Brain microvascular endothelial cell (primary cell): Measurements from ENCODE around the gene SSH2.

Source experiments
- DNase-seq: peaks from one replicate; pipeline ENCODE4 v3.0.0-alpha.2; 2020
- H3K27ac ChIP-seq: fragments of 250-450 bp; sonication (Bioruptor Pico); 2 replicates; pipeline ENCODE4 v1.5.1; 2020; ENCODE audit warnings: mild to moderate bottlenecking, moderate library complexity
- H3K27me3 ChIP-seq: fragments of 250-450 bp; sonication (Bioruptor Pico); replicated peaks from 2 replicates; pipeline ENCODE4 v1.5.1; 2020; ENCODE audit warnings: mild to moderate bottlenecking
- H3K36me3 ChIP-seq: fragments of 250-450 bp; sonication (Bioruptor Pico); replicated peaks from 2 replicates; pipeline ENCODE4 v1.5.1; 2020; ENCODE audit warnings: mild to moderate bottlenecking
- H3K4me3 ChIP-seq: 2 replicates; pipeline ENCODE4 v1.5.1; 2011; ENCODE audit warnings: low read depth, mild to moderate bottlenecking, control low read depth, low read length, moderate library complexity
- in situ Hi-C: cut with HindIII; loops from 2 replicates; pipeline ENCODE4 v1.10.0; 2017; ENCODE audit warnings: low sequenced_read_pairs, low pct_ligation_motif_present
- TF ChIP-seq, protein P1 (sequence below): IDR thresholded peaks from 2 replicates; pipeline ENCODE4 v1.5.1; 2011; ENCODE audit warnings: low read depth, mild to moderate bottlenecking, moderate library complexity, low read length, control low read depth, inconsistent platforms; ENCODE audit errors: missing control alignments

The SSH2 gene

DNA sequence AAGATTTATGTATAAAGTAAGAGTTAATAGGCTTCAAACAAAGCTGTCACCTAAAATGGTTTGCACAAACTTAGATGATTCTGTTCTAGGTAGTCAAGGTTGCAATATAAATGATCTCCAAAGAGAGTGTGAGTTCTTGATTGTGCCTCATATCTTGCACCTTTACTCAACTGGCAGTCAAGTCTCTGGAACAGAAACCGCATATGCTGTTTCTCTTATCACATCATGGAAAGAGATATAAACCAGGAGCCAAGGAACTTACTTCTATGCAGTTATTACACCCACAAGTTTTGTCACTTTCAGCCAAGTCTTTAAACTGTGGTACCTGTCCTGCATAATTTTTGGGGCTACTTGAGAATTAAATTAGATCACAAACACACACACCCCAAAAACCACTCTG lies 5.2 kb downstream of the SSH2 start:
- Histone ChIP-seq H3K27me3 (no peaks in the 10 kb centered on the region), H3K4me3 (no peak overlapping the region), H3K27ac (no peak overlapping the region), H3K36me3 (no peaks in the 10 kb centered on the region)
- in situ Hi-C loops: no loop called here
- TF ChIP-seq, protein P1, sequence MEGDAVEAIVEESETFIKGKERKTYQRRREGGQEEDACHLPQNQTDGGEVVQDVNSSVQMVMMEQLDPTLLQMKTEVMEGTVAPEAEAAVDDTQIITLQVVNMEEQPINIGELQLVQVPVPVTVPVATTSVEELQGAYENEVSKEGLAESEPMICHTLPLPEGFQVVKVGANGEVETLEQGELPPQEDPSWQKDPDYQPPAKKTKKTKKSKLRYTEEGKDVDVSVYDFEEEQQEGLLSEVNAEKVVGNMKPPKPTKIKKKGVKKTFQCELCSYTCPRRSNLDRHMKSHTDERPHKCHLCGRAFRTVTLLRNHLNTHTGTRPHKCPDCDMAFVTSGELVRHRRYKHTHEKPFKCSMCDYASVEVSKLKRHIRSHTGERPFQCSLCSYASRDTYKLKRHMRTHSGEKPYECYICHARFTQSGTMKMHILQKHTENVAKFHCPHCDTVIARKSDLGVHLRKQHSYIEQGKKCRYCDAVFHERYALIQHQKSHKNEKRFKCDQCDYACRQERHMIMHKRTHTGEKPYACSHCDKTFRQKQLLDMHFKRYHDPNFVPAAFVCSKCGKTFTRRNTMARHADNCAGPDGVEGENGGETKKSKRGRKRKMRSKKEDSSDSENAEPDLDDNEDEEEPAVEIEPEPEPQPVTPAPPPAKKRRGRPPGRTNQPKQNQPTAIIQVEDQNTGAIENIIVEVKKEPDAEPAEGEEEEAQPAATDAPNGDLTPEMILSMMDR: no peak
- no peak for DNase-seq

DNA sequence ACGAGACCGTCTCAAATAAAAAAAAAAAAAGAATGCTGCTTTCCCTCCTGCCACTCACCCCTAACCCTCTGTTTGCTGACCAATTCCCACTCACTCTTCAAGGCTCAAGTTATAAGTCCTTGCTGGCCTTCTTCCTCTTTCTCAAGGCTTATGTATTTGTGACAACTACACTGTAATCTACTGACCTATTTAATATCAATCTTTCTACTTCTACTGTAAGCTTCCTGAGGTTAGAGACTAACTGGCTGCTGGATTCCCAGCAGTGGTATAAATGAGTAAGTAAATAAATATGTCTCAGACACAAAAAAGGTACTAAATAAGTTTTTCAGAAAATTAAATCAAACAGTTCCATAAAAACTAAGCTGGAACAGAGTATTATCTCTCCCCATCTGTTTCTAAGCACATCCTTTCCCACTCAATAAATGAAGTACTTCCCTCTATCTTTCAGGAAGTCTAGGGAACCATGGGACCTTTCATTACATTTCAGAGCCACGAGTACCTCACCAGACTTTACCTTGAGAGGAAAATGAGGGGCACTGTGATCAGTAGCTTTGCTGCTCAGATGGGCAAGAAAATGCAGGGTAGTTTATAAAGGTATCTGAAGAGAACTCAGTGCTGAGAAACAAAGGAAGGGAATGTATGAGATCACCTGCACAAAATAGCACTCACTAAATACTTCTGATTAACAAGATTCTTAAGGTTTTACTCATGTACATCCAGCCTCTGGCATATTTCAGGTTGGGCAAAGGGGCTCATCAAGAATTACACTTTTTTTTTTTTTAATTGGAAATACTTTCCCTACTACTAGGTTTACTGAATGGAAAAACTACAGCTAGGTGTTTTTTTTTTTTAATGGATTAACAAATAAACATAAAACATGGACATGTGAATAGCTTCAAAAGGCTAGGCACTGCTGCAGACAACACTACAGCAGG lies 10.8 kb downstream of the SSH2 start:
- DNase-seq: peak; percentile 12
- TF ChIP-seq, protein P1: no peak
- in situ Hi-C loops: no loop called here
- peak overlapping the region; percentile 25 for H3K27ac ChIP-seq
- H3K36me3 ChIP-seq: no peaks in the 10 kb centered on the region
- no peaks in the 10 kb centered on the region for H3K27me3 ChIP-seq
- no peak overlapping the region for H3K4me3 ChIP-seq

DNA sequence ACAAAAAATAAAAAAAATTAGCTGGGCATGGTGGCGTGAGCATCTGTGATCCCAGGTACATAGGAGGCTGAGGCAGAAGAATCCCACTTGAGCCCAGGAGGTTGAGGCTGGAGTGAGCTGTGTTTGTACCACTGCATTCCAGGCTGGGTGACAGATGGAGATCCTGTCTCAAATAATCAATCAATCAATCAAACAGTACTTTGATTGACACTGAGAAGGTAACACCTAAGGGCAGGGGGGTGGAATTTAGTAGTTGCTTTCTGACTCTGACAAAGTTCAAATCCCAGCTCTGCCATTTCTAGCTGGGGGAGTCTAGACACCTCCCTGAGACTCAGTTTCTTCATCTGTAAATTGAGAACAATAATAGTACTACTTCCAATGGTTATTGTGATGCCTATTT lies 12.0 kb downstream of the SSH2 start:
- H3K27ac ChIP-seq: no peak overlapping the region
- no peak for DNase-seq
- H3K4me3 ChIP-seq: no peak overlapping the region
- H3K36me3 ChIP-seq: no peaks in the 10 kb centered on the region
- TF ChIP-seq, protein P1: no peak
- in situ Hi-C loops: no loop called here
- H3K27me3 ChIP-seq: no peaks in the 10 kb centered on the region

DNA sequence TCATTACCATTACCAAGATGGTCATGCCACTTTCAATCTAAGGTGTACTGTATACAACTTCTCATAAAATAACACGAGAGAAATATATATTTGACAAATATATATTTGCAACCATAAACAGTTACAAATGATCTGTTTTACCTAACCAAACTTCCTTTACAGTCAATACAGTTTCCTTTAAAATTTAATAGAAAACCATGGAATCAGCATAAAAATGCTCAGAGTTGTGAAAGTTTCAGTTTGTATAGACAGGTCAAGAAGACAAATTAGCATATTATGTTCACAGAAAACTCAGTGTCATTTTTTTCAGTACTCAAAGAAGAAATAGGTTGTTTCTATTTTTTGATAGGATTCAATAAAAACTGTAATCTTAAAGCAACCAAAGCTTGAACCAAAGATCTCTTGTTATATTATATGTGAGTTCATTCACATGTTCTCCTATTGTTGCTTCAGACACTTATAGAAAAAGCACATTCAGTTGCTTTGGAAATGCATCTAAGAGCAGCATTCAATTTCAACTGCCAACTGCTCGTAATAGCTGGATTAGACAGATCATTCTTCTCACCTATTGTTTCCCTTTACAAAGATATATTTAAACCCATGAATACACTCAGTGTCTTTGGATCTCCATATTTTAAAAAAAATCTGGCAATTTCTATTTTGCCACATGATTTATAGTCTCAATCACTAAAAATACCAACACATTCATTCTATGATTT lies 15.1 kb downstream of the SSH2 start:
- TF ChIP-seq, protein P1: no peak
- no peak for DNase-seq
- Histone ChIP-seq H3K36me3 (no peaks in the 10 kb centered on the region), H3K27ac (no peak overlapping the region), H3K4me3 (no peak overlapping the region), H3K27me3 (no peaks in the 10 kb centered on the region)
- in situ Hi-C loops: no loop called here

DNA sequence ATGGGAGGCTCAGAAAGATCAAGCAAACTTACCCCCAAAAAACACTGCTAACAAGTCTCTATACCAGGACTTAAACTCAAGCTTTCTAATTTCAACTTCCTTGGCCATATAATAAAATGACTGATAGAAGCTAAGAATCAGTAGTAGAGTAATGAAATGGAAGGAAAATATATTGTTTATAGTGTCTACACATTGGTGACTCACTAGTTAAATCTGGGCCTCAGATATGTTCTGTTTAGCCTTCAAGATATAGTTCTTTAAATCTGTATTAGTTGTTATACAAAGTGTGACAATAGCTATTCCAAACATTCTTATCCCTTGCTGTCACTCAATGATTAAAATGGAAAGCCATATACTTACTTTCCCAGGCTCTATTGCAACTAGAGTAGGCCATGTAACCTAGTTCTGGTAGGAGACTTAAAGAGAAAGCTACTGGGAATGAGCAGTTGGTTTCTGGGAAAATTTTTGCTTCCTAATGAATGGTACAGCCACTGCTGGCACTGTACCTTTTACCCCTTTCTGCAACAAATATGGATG lies 18.3 kb downstream of the SSH2 start:
- DNase-seq: no peak
- in situ Hi-C loops: no loop called here
- TF ChIP-seq, protein P1: no peak
- H3K4me3 ChIP-seq: no peak overlapping the region
- H3K27ac ChIP-seq: peak overlapping the region; percentile 20
- no peaks in the 10 kb centered on the region for H3K36me3 ChIP-seq
- no peaks in the 10 kb centered on the region for H3K27me3 ChIP-seq
